PFSK-1 (cell line): ENCODE measurements around the gene RETREG2.

Experiments
- POLR2AphosphoS5 ChIP-seq: IDR thresholded peaks from 2 replicates; pipeline ENCODE4 v1.6.1; 2012; ENCODE audit warnings: low read depth, mild to moderate bottlenecking, control low read depth, low read length, moderate library complexity
- REST ChIP-seq, 2 experiments: IDR thresholded peaks; 2 replicates each; pipeline versions ENCODE4 v1.6.1 to v1.8.0; 2011 to 2012; ENCODE audit warnings: low read depth in 2 of 2, low read length in 2 of 2, control low read depth in 1 of 2, inconsistent platforms in 1 of 2, mild to moderate bottlenecking in 1 of 2, moderate library complexity in 1 of 2; ENCODE audit not compliant: insufficient read depth in 1 of 2
- TAF1 ChIP-seq: IDR thresholded peaks from 2 replicates; pipeline ENCODE4 v1.6.1; 2012; ENCODE audit warnings: low read length, control low read depth, borderline replicate concordance; ENCODE audit not compliant: insufficient read depth

- no peak for TF ChIP-seq TAF1
- no peak for TF ChIP-seq POLR2AphosphoS5
- TF ChIP-seq REST (IDR thresholded peaks at IDR 0.05; ENCODE audit: insufficient read depth in 1 of 2, low read depth in 2 of 2, low read length in 2 of 2), result no peak
Observed at GRCh38 chr2:219223831-219224610, 45.9 kb downstream of the RETREG2 start.
